Subcutaneous adipose tissue (tissue), 4 donors: Measurements from ENCODE around the gene HTATSF1. TPM values are rescaled to one million over a fixed set of nuclear protein-coding genes. Genes with fewer than 3 reads are reported as not detected.

Experiments used
- total RNA-seq, 4 donors: library from RNA; depleted of rRNA; stranded (reverse); fragments of >200 nt; gene quantifications; one replicate each; pipeline ENCODE4 v1.1.0, GENCODE V29; 2016
- TF ChIP-seq, protein P1 (sequence below): fragments of 450-650 bp; IDR thresholded peaks from one replicate; pipeline ENCODE4 v1.5.1; 2016; ENCODE audit warnings: low read depth, mild to moderate bottlenecking, control low read depth, antibody characterized with exemption, moderate library complexity

Gene HTATSF1
- total RNA-seq, 4 donors from 2014 or later: 38.6 to 99.8 (median 65.9) TPM

DNA sequence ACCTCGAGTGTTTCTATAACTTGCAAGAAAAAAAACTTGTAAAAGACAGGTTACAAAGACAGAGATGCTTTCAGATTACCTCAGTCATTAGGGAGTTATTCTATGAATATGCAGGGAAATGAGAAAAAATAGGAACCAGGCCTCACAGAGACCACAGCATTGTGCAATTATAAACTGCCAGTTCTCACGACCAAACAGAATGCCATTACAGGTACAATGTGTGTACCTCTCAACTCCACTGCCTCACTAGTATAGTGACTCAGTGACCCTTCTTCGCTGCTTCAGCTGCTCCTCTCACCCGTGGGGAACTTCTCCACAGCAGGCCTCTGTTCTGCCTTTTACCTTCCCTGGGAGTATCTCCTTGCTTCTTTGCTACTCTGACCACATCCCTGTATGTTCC is 2.3 kb upstream of the HTATSF1 start:
- TF ChIP-seq, protein P1, sequence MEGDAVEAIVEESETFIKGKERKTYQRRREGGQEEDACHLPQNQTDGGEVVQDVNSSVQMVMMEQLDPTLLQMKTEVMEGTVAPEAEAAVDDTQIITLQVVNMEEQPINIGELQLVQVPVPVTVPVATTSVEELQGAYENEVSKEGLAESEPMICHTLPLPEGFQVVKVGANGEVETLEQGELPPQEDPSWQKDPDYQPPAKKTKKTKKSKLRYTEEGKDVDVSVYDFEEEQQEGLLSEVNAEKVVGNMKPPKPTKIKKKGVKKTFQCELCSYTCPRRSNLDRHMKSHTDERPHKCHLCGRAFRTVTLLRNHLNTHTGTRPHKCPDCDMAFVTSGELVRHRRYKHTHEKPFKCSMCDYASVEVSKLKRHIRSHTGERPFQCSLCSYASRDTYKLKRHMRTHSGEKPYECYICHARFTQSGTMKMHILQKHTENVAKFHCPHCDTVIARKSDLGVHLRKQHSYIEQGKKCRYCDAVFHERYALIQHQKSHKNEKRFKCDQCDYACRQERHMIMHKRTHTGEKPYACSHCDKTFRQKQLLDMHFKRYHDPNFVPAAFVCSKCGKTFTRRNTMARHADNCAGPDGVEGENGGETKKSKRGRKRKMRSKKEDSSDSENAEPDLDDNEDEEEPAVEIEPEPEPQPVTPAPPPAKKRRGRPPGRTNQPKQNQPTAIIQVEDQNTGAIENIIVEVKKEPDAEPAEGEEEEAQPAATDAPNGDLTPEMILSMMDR: no peak

DNA sequence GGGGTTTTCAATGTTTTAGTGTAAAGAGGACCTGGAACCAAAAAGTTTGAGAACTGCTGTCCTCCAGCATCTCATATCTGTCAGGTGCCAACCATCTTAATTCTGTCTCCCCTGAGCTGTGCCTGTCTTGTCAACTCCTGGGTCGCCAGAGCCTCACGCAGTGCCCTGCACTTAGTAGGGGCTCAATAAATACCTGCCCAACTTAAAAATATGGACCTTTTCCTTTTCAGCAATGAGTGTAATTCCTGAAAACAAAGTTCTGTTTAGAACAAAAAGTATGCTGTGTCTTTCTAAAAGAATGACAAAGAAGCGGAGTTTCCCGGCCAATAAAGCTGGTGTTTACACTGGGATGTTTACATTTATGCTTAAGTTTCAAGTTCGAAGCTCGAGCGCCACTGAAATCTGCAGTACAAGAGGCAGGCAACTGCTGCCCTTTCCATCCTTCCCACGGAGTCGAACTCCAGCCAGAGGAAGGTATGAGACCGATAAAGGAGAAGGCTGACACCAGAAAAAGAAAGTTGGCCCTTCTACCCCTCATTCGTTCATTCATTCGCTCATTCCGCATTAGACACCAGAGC is 1.1 kb upstream of the HTATSF1 start:
- TF ChIP-seq, protein P1: no peak

DNA sequence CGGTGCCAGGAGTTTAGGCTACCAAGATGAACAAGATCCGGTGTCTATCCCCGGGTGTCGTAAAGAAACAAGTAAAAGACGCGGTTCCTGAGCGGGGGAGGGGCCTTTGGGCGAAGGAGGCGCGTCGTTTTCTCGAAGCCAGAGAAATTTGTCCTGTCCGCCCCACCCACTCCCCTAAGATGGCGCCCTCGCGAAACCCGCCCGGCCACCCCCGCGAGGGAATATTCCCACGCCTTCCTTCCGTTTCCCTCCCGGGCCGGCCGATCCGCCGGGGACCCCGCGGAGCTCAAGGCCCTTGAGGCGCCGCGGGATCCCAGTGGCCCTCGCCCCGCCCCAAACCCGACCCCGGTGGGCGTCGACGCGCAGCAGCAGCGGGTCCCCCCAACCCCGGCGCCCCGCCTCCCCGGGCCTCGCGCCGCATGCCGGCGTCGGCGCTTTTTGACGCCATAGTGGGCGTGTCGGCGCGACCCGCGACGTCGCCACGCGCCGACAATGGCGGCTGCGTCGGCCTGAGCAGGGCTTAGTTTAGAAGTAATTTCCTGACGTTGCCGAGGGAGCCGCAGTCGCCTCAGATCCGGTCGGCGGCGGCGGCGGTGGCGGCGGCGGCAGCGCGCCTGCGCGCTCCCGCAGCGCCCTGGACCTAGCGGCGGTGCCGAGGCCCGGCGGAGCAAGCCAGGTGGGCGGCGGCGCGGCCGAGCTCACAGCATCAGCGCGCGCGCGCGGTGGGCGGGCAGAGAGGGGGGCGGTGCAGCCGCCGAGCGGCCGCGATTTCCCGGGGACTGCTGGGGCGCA is 432 bp upstream of the HTATSF1 start:
- TF ChIP-seq, protein P1: no peak

DNA sequence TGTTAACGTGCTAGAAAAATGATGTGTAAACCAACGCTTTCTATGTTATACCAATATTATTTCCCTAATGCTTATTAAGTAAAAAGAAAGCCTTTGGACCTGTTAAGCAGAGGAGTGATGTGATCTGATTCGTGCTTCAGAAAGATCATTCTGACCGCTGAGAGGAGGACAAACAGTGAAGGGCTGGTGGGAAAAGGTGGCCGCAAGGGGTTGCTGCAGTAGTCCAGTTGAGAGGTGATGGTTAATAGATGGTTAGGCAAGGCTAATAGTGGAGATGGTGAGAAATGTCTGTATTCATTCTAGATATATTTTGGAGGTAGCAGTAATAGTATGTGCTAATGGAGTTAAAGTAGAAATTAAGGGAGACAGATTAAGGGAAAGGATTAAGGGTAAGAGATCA is 21.7 kb downstream of the HTATSF1 start:
- TF ChIP-seq, protein P1: no peak

DNA sequence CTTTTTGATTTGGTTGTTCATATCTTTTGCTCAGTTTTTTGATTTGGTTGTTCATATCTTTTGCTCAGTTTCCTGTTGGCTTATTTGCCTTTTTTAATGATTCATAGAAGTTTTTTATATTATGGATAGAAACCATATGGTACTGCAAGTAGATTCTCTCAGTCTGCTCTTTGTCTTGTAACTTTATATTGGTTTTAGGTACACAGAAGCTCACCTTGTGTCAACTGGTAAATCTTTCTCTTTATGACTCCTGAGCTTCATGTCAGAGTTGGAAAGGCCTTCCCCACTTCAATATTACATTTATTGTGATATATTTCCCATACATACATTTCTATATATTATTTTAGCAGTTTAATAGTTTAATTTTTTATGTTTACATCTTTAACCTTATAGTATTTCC is 26.4 kb downstream of the HTATSF1 start:
- TF ChIP-seq, protein P1: no peak

DNA sequence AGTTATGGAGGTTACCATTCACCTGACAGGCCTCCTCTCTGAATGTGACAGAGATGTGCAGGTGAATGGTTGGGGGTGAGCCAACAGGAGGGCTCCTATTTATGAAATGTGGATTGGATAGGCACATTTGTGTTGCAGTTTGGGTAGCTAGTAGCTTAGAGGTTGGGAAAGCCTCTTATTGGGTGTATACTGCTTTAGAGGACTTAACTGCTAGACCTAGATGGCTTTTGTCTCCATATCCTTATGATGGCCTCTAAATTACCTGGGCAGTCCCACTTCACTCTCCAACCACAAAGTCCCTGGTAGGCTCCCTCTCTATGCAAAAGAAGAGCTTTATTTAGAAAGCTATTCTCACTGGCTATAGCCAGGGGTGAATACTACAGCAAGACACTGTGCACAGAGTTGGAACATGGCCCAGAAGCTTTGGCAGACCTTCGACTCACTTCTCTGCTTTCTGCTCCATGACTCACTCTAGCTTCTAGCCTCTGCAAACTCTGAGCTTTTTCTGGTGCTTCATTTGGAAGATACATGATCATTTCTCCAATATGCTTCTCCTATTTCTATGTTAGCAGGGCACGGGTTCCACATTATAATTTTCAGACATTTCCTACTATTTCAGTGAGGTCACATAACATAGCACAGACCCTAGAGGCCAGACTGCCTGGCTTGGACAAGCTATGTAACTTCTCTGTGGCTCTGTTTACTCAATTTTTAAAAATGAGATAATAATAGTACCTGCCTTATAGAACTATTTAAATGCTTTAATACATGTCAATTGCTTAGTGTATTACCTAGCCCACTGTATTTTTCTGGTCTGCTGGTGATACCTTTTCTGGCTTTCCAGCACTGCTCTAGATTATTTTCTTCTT is 28.6 kb downstream of the HTATSF1 start:
- TF ChIP-seq, protein P1: no peak
